ENCODE data around the gene SORBS2. TPM values are rescaled to one million over a fixed set of nuclear protein-coding genes. Genes with fewer than 3 reads are reported as not detected.

SORBS2 gene
- total RNA-seq, 1 experiment from 2014 or later, result 9.7 TPM

- Histone ChIP-seq H3K9ac (ENCODE audit: extremely low read depth, insufficient read length, low read length) (no peak overlapping the region), H3K4me1 (ENCODE audit: insufficient read depth, low read length) (no peaks in the 10 kb centered on the region), H3K56ac (ENCODE audit: insufficient read length, low read depth, low read length) (no peak overlapping the region), H3K14ac (ENCODE audit: insufficient read depth, low read length) (no peak overlapping the region), H3K23ac (ENCODE audit: insufficient read length, low read depth, low read length) (no peak overlapping the region), H2AK5ac (ENCODE audit: insufficient read length, low read length) (no peak overlapping the region), H3K79me1 (ENCODE audit: insufficient read depth, low read depth, low read length, poor library complexity, severe bottlenecking) (no peaks in the 10 kb centered on the region), H3K9me3 (ENCODE audit: control insufficient read depth, low read depth, low read length) (no peaks in the 10 kb centered on the region), H3K23me2 (ENCODE audit: insufficient read length, low read depth, low read length, poor library complexity, severe bottlenecking) (no peaks in the 10 kb centered on the region), H3K27ac (ENCODE audit: insufficient read length, low read depth, low read length) (no peak overlapping the region), H2BK5ac (ENCODE audit: insufficient read length, low read length) (no peak overlapping the region), H3K79me2 (ENCODE audit: insufficient read depth, low read length) (no peaks in the 10 kb centered on the region), H3K4me2 (ENCODE audit: insufficient read depth, insufficient read length, low read length) (no peak overlapping the region), H4K91ac (ENCODE audit: insufficient read length, low read depth, low read length) (no peak overlapping the region), H3K4ac (ENCODE audit: low read depth, low read length) (no peak overlapping the region), H4K5ac (ENCODE audit: insufficient read length, low read depth, low read length) (no peak overlapping the region), H3T11ph (ENCODE audit: low read length) (no peak overlapping the region), H4K20me1 (ENCODE audit: control insufficient read depth, insufficient read depth, insufficient read length) (no peaks in the 10 kb centered on the region), H2BK12ac (ENCODE audit: insufficient read length, low read depth, low read length) (no peak overlapping the region), H4K8ac (replicated peaks; ENCODE audit: insufficient read length, low read depth, low read length) (no peak overlapping the region), H2BK120ac (ENCODE audit: low read depth, low read length, poor library complexity, severe bottlenecking) (no peak overlapping the region), H2BK15ac (ENCODE audit: low read depth, low read length) (no peak overlapping the region), H3K27me3 (ENCODE audit: insufficient read depth, low read length) (no peaks in the 10 kb centered on the region), H2BK20ac (ENCODE audit: low read depth, low read length, poor library complexity, severe bottlenecking) (no peak overlapping the region), H2AFZ (ENCODE audit: low read length) (no peak overlapping the region), H3K18ac (ENCODE audit: insufficient read length, low read depth, low read length) (no peak overlapping the region)
- no peak for DNase-seq
- TF ChIP-seq CTCF (conservative IDR thresholded peaks at IDR 0.05), result no peak
- peaks cover 9 to 10% of the 10 kb centered on the region in 2 experiments; a peak in 3 of 5 replicates for H3K9me3 Mint-ChIP-seq
- WGBS (ENCODE audit: extremely low coverage, insufficient read length, low lambda C conversion rate), result no CpG with 5 or more reads among the region's 8 CpGs
- H3K27ac Mint-ChIP-seq, result no peak overlapping the region
- H3K36me3 Mint-ChIP-seq (ENCODE audit: insufficient read depth in 1 of 3, low read depth in 3 of 3), result peaks cover 8 to 15% (median 8%) of the 10 kb centered on the region in 3 experiments; a peak in 6 of 7 replicates
- no peak overlapping the region for H3K4me3 Mint-ChIP-seq
- H3K4me1 Mint-ChIP-seq, result peaks cover 3 to 12% of the 10 kb centered on the region in 2 experiments; a peak in 3 of 4 replicates
- H3K27me3 Mint-ChIP-seq (ENCODE audit: low read depth), result peaks cover 2% of the 10 kb centered on the region; the same call in 1 of the 2 replicates
Observed at GRCh38 chr4:185566425-185566824, 245.6 kb downstream of the SORBS2 start.
